ENCODE measurements around the gene WWTR1.

WWTR1 gene

DNA sequence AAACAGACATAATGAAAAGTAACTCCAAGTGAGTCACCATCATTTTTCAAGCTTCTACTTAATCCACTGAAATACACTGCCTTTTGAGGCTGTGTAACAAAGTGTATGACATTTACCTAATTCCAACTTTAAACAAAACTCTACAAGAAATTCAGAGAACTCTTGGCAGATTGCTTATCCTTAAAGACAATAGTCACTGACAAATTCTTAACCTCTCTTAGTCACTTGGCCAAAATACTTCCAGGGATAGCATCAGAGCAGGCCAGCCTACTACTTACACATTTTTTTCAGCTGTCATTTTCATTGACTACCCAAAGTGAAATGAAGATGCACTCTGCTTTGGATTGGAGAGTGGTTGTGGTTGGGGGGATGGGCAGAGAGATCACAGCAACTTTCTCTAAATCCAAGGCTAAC lies 3.6 kb downstream of the WWTR1 start:
- DNase-seq (ENCODE audit: low read depth), result no peak

DNA sequence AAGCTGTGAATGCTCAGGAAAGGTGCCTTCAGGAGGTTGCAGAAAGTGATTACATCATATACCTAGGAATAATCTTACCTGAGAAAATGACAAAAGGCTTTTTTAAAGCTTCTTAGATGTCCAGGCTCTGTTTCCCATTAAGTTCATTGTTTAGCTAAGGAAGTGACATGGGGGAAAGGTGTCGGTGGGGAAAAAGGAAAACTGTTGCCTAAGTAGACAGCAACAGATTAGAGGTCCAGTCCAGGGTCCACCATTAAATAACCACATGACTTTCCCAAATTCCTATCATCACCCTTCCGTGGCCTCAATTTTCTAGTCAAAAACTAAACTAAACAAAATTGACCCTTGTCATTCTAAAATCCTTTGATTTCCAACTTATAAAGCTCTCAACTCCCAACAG lies 4.3 kb downstream of the WWTR1 start:
- no peak for DNase-seq (ENCODE audit: low read depth)

DNA sequence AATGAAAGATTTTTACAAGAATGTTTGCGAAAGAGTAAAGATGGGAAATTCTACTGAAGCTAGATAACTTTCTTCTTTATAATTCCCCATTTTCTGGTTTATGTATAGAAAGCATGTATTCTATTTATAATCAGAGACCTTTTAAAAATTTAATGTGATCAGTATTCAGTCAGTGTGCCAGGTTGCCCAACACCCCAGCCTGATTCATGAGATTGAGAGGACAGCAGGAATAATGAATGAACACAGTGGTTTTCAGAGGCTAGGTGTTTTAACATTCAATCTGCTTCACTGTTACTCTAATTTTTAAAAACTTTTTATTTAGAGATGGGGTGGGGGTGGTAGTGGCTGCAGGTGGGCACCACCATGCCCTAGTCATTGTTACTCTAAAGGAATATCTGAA lies 4.7 kb downstream of the WWTR1 start:
- DNase-seq (ENCODE audit: low read depth), result no peak

DNA sequence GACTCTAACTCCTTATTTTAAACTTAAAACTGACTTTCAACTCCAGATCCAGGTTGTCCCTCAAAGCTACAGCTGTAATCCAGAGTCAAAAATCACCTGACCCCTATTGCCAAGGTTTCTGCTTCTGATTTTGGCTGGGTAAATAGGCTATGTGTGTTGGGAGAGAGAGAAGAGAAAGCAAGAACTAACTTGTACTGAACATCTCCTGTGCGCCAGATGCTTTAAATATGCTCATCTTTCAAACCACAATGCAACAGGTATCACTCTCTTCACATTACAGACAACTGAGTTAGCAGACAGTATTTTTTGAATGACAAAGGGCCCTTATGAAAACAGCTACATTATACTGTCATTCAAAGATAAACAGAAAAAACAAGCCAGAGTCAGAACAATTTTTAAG lies 7.0 kb downstream of the WWTR1 start:
- no peak for DNase-seq (ENCODE audit: low read depth)

DNA sequence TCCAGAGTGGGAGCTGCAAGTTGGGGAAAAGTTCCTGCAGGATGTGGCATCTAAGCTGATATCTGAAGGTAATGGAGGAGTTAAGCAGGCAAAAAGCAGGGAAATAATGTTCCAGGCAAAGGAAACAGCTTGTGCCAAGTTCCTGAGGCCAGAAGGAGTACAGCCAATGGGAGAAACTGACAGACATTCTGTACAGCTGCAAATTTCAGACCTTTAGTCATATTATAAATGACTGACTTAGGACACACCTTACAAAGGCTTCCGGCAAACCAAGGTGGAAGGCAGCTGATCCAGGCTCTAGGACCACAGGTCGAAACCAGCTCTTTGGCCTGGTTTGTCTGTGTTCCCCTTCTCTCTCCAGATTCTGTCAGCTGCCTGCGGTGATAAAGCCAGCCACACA lies 9.3 kb downstream of the WWTR1 start:
- DNase-seq (ENCODE audit: low read depth), result no peak

DNA sequence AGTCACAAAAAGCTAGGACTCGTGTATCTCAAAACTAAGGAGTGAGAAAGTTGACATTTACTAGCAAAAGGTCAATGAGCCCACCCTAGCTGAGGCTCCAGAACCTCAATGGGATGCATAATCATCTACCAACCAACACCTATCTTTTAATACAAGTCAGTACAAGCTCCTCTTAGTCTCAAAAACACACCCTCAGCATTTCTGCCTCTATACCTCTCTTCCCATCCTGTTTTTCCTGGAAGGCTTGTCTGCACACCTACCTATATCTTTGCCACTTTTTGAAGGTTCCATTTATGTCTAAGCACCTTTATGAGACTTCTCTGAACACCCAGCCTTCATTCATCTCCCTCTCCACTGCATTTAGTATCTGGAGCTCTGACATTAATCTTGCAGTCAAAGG lies 10.0 kb downstream of the WWTR1 start:
- DNase-seq (ENCODE audit: low read depth), result no peak

DNA sequence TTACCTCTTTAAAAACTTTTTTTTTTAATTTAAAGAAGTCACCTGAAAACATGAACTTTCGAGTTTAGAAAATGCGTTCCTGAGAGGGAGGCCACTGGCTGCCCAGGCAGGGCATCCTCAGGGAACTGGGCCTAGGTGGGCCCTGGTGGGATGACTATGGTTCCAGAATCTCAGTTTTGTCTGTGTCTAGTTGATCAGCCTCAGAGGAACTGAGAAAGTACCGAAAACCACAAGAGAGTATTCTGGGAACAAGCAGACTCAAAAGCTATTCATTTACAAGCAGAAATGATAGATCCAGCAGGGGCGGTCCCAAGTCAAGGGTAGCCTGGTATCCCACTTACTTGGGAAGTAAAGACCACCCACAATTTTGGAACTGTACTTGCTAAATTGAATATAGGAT lies 10.5 kb downstream of the WWTR1 start:
- DNase-seq (ENCODE audit: low read depth), result no peak

DNA sequence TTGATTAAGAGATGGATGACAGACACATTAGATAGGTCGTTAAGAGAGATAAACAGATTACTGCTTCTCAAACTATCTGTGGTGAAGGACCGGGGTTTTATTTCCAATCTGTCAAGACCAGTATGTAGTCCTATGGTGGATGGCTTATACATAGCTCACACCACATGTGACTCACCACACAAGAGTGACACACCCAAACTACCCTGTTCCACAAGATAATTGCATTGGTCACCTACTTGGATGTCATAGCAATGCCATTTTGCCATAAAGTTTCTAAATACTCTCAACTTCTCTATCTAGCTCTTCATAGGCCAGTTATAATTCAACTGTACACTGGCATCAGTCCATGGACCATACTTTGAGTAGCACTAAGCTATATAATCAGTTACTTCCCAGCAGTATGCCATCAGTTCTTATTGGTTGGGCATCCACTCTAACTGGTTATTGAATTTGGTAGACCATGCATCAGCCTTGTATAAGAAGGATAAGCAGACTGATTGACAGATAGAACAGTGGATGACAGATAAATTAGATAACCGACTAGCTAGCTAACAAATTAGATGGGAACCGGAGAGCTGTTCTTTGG lies 11.6 kb downstream of the WWTR1 start:
- no peak for DNase-seq (ENCODE audit: low read depth)

DNA sequence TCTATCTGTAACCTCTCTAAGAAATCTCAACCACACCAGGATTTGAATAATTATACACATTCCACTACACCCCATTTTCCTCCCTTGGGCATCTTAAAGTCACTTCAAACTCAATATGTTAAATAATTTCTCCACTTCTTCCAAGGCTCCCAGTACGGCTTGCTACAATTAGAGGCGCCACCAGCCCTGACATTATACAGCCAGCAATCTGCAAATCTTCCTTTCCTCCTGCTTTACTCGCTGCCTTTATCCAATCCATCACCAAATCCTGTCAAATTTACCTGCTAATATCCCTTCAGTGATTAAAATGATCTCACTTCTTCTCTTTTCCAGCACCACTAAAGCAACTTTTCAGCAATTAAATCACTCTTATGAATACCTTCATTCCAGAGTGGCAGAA lies 13.9 kb downstream of the WWTR1 start:
- no peak for DNase-seq (ENCODE audit: low read depth)

DNA sequence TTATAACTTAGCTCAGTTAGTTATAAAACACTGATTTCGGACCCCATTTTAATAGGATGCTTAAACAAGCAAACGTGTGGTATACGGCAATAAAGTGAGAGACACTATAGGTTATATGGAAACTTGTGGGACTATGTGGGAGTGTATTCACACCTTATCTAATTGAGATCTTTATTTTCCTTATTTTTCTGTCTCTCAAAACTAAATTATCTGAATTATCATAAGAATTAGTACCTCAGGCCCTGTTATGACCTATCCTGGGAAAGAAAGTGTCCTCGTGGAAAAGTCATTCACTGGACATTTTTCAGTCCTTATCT lies 14.4 kb downstream of the WWTR1 start:
- DNase-seq (ENCODE audit: low read depth), result no peak

DNA sequence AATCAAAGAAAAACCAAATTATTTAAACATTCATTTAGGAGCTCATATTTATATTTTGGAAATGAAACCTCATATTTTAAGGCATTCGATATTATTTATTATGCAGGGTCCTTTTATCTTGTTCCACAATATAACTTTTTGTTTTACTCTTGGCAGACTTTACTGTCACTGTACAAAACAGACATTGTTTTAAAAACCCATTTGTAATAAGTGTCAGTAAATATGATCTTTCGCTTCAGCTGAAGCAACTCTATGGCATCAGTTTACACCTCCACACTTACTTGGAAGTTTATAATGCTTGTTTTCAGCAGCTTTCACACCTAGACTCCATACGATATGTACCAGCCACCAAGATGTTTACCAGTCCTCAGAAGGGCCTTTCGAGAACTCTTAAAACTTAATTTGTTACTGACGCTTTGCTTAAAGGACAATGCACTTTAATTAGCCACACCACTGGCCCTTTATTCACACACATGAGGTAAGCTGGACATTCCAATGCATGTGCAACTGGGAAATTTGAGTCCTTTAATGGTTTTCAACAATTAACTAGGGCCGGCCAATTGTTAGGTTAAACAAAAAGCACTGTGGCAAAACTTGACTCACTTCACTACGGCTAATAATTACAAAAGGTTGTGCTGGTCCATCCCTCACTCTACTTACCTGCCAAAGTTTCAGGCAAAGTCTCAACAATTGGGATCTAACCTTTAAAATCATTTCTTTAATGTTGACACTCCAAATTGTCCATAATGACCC lies 16.7 kb downstream of the WWTR1 start:
- DNase-seq (ENCODE audit: low read depth), result no peak

DNA sequence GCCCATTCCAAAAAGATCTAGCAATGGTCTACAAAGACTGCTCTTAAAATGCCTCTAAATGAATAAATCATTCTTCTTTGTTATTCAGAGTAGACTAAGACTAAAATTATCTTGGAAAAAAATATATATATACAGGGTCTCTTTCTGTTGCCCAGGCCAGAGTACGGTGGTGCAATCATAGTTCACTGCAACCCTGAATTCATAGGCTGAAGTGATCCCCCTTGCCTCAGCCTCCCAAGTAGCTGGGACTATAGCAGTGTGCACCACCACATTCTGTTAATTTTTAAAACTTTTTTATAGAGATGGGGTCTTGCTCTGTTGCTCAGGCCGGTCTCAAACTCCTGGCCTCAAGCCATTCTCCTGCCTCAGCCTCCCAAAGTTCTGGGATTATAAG lies 18.7 kb downstream of the WWTR1 start:
- no peak for DNase-seq (ENCODE audit: low read depth)

DNA sequence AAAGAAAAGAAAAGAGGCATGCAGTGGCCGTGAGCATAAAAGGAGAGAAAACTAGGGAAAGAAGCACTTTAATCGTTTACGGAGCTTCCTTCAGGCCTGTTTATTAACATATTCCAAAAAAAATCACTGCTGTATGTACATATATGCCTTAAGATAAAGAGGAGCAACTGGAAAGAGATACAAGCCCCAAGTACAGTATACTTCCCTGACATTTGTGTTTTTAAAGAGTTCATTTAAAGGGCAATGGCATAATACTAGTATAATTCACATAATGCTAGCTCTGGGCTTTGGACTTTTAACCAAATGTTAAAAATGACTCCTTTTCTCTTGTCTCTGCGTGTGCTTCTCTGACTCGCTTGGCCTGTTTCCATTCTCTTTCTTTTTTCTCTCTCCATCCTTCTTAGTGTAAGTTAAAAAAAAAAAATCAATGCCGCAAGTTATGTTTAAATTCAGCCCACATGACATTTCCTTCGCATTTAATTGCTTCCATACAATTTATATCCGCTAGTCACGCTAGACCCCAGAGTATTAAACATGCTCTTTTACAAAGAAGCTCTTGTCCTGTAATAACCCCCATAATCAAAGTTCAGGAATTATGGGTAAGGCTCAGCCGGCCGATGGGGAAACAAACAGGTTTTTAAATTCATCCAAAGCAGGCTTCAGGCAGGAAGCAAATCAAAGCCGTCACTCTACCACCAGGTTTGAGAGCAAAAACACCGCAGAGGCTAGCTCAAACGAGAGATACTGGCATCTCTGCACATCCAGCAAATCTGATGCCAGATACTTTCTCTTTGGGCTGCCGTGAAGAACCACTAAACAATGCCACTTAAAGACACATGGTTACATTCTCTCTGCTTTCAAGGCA lies 19.4 kb downstream of the WWTR1 start:
- DNase-seq (ENCODE audit: low read depth), result no peak

DNA sequence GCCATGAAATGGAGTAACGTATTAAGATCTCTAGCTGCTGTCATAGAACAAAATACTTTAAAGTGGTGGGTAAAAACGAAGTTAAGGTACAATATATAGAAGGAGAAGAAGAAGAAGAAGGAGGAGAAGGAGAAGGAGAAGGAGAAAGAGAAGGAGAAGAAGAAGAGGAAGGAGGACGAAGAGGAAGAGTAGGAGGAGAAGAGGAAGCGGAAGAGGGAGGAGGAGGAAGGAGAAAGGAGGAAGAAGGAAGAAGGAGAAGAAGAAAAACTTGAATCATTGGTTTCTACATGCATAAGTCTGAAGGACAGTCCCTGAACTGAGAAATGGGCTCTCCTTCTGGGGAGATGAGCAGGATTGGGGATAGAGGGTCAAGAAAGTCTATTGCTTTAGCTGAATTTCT lies 22.4 kb downstream of the WWTR1 start:
- DNase-seq (ENCODE audit: low read depth), result no peak

DNA sequence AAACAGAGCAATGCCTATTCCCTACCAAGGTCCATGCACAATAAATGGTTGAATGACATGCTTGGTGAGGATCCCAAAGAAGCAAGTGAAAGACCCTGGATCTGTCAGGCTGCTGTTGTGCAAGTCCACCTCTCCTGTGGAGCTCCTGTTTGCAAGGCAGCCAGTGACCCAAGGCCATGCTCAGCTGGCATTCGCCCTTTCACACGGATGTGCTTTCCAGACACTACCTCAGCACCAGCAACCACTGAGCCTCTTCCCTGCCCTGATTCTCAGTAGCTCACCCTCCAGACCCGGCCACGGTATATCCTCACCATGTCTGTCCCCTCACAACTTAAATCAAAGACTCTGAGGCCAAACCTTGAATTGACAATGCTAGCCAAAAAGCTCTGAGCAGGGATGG lies 23.3 kb downstream of the WWTR1 start:
- no peak for DNase-seq (ENCODE audit: low read depth)

DNA sequence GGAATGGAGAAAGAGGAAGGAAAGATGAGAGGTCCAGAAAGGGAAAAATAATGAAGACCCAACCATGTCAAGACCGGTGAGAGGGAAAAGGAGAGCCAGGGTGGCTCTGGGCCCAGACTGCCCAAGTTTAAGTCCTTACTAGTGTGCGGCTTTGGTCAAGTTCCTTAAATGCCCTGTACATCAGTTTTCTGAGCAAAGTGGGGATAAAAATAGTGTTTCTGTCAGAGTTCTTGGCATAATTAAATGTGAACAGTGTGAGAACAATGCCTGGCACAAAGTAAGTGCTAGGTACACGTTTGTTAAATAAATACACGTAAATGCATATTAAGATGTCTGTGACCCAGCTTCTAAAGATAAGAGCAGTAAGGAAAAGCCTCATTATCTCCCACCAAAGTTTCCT lies 23.8 kb downstream of the WWTR1 start:
- no peak for DNase-seq (ENCODE audit: low read depth)

DNA sequence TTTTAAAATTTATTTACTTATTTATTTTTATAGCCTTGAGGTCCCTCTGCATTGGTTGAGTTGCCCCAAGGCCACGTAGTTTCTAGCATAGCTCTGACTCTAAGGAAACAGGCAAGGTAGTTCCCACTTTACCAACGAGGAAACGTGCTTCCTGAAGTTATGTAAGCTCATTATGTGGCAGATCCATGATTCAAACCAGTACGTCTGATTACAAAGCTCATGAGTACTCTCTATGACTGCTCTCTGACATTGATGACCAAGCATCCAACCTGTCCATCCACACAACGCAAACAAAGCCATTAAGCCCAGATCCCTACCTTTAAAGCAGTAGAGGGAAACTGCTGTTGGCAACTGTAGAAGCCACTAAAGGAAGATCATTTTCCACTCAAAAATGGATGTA lies 25.6 kb downstream of the WWTR1 start:
- DNase-seq (ENCODE audit: low read depth), result no peak

DNA sequence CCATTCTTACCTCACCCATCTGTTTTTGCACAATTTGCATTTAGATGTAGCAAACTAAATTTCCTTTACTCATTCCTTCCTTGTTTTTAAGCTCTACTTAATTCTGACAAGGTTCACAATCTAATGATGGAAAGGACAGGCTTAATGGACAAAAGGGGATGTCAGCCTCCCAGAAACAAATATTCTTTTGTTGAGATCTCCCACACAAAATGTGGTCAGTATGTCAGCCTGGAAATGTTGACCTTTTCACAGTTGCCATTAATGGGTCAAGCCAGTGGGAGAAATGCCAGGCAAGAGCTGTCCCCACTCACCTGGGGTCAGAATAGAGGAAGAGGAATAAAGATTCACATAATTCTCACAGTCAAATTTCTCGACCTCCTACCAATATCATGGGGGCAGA lies 27.0 kb downstream of the WWTR1 start:
- no peak for DNase-seq (ENCODE audit: low read depth)

DNA sequence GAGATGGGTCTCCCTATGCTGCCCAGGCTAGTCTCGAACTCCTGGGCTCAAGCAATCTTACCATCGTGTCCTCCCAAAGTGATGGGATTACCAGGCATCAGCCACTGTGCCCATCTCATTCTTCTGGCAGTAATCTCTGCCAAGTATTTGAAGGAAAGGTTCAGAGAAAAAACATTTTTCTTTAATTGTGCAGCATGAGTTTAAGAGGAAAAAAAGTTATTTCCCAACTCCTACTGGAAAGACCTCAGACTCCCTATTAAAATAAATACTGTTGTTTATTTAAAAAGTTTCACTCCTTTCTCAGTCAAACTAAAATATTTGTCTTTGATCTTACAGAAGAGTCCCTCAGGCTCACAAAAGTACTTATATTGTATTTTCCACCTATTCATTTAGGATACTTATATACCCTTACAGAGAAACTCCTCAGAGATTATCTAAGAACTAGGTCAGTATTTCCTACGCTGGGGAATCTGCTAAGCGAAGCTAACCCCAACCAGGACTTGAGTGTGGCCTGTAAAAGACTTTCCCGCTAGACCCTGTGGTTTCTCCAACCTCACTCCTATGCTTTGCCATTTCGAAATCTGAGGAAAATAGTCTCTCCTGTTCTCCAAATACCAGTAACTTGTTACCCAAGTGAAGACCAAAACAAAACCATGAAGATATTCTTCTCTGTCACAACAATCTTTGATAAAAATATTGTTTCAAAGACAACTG lies 28.7 kb downstream of the WWTR1 start:
- no peak for DNase-seq (ENCODE audit: low read depth)

DNA sequence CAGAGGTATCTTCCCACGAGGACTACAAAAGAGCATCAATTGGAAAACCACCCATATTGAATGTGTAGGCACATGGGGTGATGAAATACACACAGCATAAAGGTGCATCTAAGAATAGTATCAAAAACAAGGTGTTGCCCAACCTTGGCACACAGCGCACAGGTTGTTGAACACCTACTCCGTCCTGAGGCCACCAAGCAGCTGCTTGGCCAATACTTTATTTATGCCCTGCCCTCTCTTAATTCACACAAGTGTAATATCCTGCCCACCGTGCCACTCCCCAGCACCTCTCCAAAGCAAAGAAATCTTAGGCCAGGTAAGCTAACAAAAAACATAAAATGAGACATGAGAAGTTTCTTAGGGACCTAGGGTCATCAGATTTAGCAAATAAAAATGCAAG lies 31.2 kb downstream of the WWTR1 start:
- no peak for DNase-seq (ENCODE audit: low read depth)

DNA sequence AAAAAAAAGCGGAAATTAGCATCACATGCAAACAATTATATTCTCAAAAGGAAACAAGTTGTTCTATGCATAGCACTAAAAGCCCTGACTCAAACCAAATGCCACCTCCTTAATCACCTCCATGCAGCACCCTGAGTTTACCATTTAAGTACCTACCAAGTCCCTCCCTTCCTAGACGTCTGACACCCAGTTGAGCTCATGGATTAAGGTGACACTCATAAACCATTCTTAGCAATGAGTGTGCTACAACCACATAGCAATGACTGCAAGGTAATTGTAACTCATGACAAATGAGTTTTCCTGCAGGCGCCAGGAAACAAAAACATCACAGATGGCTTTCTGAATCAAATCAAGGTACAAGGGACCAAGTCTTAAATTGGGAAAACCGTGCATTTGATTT lies 32.0 kb downstream of the WWTR1 start:
- no peak for DNase-seq (ENCODE audit: low read depth)

DNA sequence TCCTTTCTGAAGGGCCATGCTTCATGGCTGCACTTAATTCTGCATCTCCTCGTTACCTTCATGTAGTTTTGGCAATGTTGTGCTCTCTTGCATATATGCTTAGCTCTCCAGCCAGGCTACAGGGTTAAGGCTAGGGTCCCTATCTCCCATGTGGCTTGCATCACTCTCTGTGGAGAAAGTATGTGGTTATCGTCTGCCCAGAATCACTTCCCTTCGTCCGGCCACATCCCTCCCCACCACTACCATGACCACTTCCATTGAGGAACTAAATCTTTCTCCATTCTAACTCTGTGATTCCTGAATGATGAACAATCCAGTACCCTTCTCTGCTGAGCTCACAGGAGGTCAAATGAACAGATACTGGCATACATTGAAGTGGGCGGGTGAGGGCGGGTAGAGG lies 34.0 kb downstream of the WWTR1 start:
- no peak for DNase-seq (ENCODE audit: low read depth)
